Measurements from ENCODE around the gene KIAA0825.

GRCh38 chr5:94469894-94470329 lies 148.5 kb downstream of the KIAA0825 start:
- TF ChIP-seq, protein P1, sequence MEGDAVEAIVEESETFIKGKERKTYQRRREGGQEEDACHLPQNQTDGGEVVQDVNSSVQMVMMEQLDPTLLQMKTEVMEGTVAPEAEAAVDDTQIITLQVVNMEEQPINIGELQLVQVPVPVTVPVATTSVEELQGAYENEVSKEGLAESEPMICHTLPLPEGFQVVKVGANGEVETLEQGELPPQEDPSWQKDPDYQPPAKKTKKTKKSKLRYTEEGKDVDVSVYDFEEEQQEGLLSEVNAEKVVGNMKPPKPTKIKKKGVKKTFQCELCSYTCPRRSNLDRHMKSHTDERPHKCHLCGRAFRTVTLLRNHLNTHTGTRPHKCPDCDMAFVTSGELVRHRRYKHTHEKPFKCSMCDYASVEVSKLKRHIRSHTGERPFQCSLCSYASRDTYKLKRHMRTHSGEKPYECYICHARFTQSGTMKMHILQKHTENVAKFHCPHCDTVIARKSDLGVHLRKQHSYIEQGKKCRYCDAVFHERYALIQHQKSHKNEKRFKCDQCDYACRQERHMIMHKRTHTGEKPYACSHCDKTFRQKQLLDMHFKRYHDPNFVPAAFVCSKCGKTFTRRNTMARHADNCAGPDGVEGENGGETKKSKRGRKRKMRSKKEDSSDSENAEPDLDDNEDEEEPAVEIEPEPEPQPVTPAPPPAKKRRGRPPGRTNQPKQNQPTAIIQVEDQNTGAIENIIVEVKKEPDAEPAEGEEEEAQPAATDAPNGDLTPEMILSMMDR (IDR thresholded peaks at IDR 0.05) = no peak
- TF ChIP-seq POLR2A (IDR thresholded peaks at IDR 0.05) = no peak

Measured in esophagus squamous epithelium (tissue), 4 donors.